ENCODE data around the gene FPR1.
"Not testable (repeated sequence)": the region's sequence is repeated elsewhere in the genome, so short reads cannot be mapped to it uniquely, and the experiment has no call there.

The FPR1 gene

DNA sequence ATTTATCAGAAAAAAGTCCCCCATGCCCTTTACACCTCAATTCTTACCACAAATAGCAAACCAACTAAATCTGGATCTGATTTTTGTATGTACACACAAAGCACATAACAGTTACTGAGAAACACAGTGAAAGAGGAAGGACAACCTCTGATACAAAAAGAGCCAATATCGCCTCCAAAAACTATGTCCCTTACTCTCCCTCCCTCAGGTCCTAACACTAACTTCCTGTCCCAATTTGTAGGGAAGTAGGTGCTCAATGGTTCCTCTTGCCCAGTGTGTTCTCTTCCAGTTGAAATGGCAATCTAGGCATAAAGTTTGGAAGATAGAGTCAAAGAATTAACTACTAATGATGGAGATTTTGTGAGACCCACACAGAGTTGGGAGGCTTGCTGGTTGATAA lies 27.5 kb upstream of the FPR1 start:
- DNase-seq, result no peak

DNA sequence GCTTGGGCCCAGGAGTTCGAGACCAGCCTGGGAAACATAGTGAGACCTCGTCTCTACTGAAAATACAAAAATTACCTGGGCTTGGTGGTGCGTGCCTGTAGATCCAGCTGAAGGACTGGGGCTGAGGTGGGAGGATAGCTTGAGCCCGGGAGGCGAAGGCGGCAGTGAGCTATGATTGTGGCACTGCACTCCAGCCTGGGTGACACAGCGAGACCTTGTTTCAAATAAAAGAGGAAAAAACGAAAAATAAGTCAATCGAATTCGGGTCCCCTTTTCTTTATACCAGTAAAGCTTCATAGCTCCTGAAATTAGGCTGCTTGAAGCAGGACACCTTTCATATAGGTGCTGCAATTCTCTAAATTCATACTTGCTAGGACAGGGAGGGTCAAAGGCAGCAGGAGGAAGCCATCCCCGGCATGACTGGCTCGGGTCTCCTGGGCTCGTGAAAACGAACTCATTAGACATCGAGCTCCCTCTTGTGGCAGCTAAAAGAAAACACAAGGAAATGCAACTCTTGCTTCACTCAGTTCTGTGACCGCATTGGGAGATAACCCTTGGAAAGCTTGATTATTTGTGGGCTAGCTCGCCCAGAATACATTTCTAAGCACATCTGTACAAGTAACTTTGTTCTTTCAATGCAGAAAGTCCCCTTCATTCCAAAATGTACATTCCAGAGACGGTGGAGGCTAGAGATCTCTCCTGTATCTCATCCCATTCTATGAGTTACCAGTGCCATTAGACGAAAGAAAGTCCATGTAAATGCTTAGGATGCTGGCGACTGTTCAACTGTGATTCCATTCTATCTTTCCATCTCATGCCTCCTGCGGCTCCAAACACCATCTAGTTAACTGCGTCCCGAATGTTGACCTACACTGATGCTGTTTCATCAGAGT lies 26.1 kb upstream of the FPR1 start:
- DNase-seq, result peak; percentile 30

DNA sequence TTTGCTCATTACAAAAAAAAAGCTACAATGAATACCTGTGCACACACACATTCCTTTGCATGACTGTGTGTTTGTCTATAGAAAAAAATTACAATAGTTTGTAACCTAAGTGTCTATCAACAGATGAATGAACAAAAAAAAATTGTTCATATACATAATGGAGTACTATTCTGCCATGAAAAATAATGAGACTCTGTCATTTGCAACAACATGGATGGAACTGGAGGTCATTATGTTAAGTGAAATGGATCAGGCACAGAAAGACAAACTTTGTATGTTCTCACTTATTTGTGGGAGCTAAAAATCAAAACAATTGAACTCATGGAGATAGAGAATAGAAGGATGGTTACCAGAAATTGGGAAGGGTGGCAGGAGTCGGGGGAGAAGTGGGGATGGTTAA lies 24.9 kb upstream of the FPR1 start:
- DNase-seq, result not testable (repeated sequence)

DNA sequence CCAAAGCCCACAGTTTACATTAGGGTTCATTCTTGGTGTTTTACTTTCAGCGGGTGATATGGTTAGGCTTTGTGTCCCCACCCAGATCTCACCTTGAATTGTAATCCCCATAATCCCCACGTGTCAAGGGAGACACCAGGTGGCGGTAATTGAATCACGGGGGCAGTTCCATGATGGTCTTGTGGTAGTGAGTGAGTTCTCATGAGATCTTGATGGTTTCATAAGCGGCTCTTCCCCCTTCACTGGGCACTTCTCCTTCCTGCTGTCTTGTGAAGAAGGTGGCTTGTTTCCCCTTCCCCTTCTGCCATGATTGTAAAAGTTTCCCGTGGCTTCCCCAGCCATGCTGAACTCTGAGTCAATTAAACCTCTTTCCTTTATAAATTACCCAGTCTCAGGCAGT lies 21.3 kb upstream of the FPR1 start:
- no peak for DNase-seq

DNA sequence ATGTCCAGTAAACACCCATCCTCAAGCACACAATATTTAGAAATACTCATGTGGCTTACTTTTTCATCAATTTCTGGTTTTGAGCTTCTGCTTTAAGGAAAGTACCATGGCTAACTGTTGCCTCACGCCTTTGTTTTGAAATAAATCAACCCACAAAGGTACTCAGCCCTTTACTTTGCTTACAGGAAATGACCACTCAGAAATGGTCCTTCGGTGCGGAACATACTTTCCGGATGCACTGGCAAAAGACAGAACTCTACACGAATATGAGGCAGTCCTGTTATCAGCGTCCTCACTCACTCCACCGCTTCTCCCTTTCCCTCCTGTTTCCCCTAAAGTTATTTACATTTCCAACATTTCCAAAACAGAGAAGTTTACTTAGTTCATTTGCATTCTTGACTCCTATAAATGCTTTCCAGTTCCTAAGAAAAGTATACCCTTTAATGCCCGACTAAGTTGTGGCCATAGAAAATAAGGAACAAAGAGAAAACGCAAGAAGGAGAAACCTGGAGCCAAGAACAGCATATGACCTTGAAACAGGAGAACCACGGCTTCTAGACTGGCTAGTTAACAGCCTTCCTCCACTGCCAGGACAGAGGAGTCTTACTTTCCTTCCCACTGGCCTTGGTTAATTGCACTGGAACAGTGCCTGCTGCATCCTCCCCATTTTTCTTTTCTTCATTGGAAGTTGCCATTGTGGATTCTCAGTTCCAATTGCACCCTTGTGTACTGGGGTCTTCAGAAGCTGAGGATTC lies 19.9 kb upstream of the FPR1 start:
- DNase-seq, result no peak

DNA sequence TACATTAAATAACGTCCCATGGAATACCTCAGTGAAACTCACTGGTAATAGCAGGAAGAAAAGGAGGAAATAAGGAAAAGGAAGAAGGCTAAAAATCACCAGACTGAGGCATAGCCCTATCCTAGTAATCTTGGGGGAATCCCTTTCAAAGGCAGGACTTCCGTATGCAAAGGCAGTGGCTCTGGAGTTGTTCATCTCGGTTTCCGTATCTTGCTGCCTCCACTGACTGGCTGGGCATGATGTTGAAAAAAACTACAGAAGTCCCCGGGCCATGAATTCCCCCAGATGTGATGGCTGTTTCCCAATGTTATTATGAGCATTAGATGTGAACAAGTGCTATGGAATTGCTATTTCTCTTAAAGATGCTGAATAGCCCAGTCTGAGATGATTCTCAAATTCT lies 14.8 kb upstream of the FPR1 start:
- no peak for DNase-seq

DNA sequence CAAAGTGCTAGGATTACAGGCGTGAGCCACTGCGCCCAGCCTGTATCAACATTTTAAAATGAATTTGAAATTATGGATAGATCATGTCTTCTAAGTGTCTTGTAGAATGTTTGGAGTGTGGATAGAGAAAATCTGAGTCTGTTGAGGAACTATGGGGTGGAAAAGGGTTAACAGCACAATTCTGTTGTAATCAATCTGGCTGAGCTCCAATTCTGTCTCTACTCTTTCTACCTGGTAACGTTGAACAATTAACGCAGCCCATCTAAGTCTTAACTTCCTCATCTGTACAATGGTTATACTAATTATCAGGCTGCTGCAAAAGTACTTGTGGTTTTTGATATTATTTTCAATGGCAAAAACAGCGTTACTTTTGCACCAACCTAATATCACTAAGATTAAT lies 13.4 kb upstream of the FPR1 start:
- no peak for DNase-seq

DNA sequence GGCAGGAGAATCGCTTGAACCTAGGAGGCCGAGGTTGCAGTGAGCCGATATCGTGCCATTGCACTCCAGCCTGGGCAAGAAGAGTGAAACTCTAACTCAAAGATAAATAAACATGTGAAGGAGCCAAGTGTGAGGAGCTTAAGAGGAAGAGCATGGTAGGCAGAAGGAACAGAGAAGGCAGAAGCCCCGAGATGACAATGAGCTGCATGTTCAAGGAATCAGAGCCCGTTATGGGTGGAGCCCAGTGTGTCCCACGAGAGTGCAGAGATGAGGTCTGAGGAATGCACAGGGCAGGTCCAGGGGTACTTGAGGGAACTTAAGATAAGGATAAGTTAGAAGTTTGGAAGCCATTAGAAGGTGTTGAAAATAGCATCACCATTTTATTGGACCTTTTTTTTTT lies 10.0 kb upstream of the FPR1 start:
- DNase-seq, result no peak

DNA sequence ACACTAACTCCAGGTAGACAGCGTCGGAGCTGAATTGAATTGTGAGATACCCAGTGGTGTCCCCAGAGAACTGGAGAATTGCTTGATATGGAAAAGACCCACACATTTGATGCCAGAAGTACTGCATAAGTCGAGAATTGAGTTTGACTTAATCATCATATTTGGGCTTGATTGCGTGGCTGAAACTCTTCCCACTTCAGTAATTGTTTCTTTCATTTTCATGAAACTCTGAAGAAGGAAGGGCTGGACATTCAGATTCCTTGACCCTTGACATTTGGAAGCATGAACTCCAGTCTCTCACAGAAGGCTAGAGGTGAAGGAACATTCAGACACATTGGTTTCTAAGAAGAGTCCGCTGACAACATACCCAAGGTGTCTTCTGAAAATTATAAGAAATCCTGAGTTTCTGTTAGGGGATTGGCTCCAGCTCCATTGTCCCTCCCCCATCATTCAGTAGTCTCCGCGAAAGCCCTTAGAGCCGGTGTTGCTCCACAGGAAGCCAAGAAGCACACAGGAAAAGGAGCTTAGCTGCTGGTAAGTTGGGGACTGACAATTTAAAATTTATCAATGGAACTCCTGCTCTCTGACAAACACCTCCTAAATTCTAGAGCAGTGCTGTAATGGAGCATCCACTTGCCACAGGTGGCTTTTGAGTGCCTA lies 9.1 kb upstream of the FPR1 start, which contains the start of gene FPR2:
Gene FPR2, plus strand, starts transcription at position 484 of the 660 bp plus-strand sequence. CDS start 7,479 bp downstream, outside the sequence.
- no peak for DNase-seq

DNA sequence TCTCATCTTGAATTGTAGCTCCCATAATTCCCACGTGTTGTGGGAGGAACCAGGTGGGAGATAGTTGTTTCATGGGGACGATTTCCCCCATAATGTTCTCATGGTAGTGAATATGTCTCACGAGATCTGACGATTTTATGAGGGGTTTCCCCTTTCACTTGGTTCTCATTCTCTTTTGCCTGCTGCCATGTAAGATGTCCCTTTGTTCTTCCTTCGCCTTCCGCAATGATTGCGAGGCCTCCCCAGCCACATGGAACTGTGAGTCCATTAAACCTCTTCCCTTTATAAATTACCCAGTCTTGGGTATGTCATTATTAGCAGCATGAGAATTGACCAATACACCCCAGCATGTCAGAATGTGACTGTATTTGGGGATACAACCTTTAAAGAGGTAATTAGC lies 3.9 kb upstream of the FPR1 start:
- DNase-seq, result no peak

DNA sequence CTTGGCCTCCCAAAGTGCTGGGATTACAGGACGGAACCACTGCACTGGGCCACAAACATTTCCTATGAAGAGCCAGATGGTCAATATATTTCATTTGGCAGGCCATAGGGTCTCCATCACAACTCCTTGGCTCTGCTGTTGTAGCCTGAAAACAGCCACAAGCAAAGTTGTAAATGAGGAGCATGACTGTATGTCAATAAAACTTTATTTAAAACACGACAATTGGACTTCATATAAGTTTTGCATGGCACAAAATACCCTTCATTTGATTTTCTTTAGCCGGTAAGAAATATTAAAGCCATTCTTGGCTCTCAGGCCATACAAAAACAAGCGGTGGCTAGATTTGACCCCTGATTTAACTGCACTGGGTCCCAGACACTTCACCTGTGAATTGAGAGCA lies 3.1 kb upstream of the FPR1 start:
- DNase-seq, result no peak

DNA sequence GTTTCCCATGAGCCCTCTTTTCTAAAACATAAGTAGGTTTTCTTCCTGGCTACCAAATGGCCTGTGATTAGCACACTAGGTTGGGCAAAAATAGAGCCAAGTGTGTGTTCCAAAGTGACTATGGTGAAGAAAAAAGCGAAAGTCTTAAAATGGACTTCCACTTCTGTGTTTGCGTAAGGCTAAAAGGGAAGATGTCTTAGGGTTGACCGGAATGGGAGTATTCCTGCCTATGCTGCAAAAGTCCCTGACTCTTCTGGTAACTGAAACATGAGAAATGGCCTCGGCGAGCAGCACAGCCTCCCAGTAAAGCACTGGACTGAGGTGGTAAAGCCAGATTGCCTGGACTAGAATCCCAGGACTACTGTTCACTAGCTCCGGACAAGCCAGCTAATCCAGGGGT lies 2.4 kb upstream of the FPR1 start:
- no peak for DNase-seq

DNA sequence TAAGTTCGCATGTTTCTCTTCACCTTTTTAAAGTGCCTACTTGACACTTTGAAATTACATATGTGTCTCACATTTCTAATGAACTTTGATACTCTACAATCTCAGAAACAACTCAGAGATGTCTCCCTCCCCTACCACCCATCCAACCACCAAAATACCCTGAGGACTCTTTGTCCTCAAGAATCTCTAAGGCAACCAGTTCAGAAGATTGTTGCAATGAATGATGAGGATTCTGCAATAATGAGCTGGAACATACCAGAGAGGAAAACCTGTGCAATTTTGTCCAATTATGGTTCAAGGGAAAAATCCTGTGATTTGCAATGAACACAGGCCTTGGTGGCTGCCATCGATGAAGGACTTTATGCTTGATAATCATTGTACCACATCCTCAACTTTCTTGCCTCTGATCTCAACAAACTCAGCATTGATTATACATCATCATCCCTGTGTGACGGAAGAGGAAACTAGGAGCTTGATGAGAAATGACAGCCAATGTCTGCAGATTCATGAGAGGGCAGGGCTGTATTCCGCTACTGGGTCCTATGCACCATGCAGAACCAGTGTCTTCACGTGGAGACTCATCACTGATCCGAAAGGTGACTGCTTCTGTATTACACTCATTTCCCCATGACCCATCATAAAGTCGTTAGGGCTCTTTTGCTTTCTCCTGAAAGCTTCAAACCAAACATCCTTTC lies 1.1 kb downstream of the FPR1 start:
- DNase-seq, result no peak

DNA sequence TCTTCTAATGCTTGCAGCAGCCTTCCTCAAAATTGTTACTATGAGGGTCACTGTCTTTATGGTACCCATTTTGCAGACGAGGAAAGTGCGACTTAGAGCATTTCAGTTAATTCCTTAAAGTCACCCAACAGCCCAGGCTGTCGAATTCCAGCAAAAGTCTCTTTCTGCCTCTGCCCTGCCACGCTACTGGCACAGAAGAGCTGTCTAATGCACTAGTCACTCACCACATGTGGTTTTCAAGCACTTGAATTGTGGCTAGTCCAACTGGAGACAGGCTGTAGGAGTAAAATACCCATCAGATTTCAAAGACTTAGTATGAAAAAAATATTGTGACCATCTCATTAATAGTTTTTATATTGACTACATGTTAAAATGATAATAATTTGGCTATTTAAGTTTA lies 1.7 kb downstream of the FPR1 start:
- DNase-seq, result no peak

DNA sequence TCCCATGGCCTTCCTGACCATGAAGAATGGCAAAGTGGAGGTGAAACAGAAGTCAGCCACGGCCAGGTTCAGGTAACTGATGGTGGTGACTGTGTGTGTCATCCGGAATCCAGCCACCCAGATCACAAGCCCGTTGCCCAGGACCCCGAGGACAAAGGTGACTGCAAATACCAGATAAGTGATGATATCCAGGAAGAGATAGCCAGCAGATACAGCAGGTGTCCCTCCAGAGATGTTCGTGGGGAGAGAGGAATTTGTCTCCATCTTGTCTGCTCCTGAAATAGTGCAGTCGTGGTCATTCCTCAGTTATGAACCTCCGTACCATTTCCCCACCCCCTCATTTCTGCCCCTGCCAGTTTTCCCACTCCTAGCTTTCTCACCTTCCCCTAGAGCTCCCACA lies 4.9 kb downstream of the FPR1 start:
- no peak for DNase-seq

DNA sequence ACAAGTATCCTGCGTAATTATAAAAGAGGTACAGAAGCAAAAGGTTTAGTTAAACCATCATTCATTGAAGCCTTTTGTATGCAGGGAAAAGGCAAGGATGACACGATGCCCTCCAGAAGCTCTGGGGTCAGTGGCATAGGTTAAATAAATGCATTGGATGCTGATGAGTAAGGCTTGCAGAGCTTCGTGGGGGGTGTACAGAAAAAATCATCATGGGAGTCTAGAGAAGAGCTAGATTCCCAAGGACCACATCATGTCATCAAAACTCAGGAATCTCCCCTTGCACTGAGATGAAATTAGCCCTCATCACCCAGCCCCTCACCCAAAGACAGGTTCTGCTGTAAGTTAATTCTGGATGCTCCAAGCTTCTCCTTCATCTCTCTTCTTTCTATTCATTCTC lies 8.3 kb downstream of the FPR1 start:
- DNase-seq, result no peak

DNA sequence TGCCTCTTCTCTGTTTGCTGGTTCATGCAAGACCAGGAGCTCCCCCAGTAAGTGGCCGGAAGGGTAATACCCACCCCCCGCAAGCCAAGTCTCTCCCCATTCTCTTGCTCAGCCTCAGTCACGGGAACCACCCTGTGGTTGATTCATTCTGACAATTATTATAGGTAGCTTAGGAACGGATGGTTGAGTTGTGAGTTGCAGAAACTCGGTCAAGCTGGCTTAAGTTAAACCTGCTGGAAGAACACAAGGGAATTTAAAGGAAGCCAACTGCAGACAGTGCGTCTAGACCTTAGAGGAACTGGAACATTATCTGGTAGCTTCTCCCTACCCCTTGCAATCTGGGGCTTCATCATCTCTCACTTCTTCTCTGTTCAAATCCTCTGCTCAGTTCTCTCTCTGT lies 8.9 kb downstream of the FPR1 start:
- DNase-seq, result no peak

DNA sequence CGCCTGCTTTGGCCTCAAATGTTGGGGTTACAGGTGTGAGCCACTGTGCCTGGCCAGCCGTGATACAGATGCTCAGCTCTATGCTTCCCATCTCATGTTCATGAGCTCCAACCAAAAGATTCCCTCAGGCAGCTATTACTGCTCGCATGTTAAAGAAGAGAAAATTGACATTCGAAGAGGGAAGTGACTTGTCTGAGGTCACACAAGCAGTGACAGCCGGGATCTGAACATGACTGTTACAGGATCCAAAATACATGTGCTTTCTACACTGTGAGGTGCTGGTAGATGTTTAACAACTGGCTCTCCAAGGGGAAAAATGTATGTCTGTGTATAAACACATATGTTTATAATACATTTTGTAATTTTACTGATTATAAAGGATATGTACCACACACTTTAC lies 11.3 kb downstream of the FPR1 start:
- no peak for DNase-seq

DNA sequence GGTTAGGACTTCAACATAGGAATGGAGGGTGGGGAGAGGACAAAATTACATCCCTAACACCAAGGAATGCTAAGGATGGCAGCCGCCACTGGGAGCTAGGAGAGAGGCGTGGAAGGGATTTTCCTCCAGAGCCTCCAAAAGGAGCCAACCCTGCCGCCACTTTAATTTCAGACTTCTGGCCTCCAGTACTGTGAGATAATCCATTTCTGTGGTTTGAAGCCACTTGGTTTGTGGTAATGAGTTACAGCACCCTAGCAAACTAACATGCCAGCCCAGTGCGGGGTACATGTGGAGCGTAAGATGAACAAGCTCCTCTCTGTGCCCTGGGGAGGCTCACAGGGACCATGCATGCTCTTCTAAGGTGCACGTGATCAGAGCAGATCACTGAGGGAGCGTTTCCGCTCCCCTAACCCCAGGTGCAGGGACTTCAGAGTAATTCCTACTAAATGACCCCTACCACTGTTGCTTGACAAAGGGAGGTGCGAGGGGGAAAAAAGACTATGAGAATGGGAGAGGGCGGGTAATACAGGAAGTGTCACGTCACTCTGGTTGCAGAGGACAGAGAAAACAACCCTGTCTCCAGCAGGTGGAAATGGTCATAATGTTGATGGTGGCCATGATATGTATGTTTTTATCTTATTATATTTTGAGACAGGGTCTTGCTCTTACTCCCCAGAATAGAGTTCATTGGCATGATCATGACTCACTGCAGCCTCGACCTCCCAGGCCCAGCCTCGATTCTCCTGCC lies 12.0 kb downstream of the FPR1 start:
- DNase-seq, result no peak

DNA sequence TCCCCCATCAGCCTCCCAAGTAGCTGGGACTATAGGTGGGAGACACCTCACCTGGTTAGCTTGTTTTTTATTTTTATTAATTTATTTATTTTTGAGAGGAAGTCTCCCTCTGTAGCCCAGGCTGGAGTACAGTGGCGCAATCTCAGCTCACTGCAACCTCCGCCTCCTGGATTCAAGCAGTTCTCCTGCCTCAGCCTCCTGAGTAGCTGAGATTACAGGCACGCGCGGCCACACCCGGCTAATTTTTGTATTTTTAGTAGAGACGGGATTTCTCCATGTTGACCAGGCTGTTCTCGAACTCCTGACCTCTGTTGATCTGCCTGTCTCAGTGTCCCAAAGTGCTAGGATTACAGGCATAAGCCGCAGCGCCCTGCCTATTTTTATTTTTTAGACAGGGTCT lies 13.2 kb downstream of the FPR1 start:
- not testable (repeated sequence) for DNase-seq

DNA sequence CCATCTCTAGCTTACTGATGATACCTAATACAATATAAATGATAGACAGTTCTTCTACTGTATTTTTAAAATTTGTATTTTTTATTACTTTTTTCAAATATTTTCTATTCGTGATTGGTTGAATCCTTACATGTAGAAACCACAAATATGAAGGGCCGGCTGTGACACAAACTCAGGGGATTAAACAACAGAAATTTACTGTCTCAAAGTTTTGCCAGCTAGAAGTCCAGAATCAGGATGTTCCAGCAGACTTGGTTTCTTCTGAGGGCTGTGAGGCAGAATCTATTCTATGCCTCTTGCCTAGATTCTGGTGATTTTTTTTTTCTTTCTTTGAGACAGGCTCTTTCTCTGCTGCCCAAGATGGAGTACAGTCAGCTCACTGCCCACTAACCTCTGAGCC lies 13.8 kb downstream of the FPR1 start:
- DNase-seq, result no peak

DNA sequence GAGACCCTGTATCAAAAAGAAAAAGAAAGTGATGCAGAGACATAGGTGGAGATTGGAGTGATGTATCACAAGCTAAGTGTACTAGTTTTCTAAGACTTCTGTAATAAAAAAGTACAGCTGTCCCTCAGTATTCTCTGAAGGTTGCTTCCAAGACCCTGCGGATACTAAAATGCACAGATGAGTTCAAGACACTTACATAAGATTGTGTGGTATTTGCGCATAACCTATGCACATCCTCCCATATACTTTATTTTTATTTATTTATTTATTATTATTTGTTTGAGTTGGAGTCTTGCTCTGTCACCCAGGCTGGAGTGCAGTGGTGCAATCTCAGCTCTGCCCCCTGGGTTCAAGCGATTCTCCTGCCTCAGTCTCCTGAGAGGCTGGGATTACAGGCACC lies 14.3 kb downstream of the FPR1 start:
- DNase-seq, result no peak

All from NCI-H1048 (cell line).